HG03439 (cell line): ENCODE results near the gene SMPX.

Source experiments
- ATAC-seq: cut with Tn5 transposase; IDR thresholded peaks from one replicate; pipeline ENCODE4 v1.9.1; 2021; ENCODE audit warnings: mild to moderate bottlenecking, moderate library complexity; ENCODE audit not compliant: unreplicated experiment

The SMPX gene

GRCh38 chrX:21658746-21659145 lies 99.2 kb downstream of the SMPX start:
- ATAC-seq = no peak

GRCh38 chrX:21658152-21658737 lies 99.7 kb downstream of the SMPX start, which contains the start of gene KLHL34:
TSS of gene KLHL34 (minus strand) at chrX:21658330. CDS start at chrX:21657788, 542 bp downstream.
- ATAC-seq = no peak

GRCh38 chrX:21657318-21658151 lies 100.4 kb downstream of the SMPX start:
- ATAC-seq = no peak

GRCh38 chrX:21656587-21657317 lies 101.2 kb downstream of the SMPX start:
- no peak for ATAC-seq
